Urinary bladder (tissue), 4 donors: ENCODE results near the gene RAD51AP1. TPM values are rescaled to one million over a fixed set of nuclear protein-coding genes. Genes with fewer than 3 reads are reported as not detected.
"Not testable (repeated sequence)": the region's sequence is repeated elsewhere in the genome, so short reads cannot be mapped to it uniquely, and the experiment has no call there.

ENCODE experiments used
- DNase-seq: peaks from one replicate; pipeline ENCODE4 v3.0.0-alpha.2; 2015; ENCODE audit errors: extremely low spot score
- H3K27ac ChIP-seq: one replicate; pipeline ENCODE4 v1.5.1; 2013; ENCODE audit warnings: low read depth, mild to moderate bottlenecking, moderate library complexity
- H3K36me3 ChIP-seq: one replicate; pipeline ENCODE4 v1.6.1; 2013; ENCODE audit warnings: mild to moderate bottlenecking, moderate library complexity; ENCODE audit not compliant: insufficient read depth
- H3K4me1 ChIP-seq: one replicate; pipeline ENCODE4 v1.6.1; 2013; ENCODE audit warnings: mild to moderate bottlenecking, moderate library complexity; ENCODE audit not compliant: insufficient read depth
- H3K4me3 ChIP-seq: one replicate; pipeline ENCODE4 v1.5.1; 2013; ENCODE audit warnings: low read depth, low read length
- WGBS: extraction: QIAGEN DNeasy Blood & Tissue Kit; methylation state at CpG from one replicate; pipeline ENCODE4 v1.1.7; 2013; 5-methylcytosine and 5-hydroxymethylcytosine counted together
- polyA plus RNA-seq: library from polyadenylated mRNA; stranded (reverse); fragments of 200-250 nt; gene quantifications from one replicate; pipeline ENCODE4 v1.2.3, GENCODE V29; 2013
- total RNA-seq: library from RNA; depleted of rRNA; stranded (reverse); fragments of >200 nt; gene quantifications from one replicate; pipeline ENCODE4 v1.2.3, GENCODE V29; 2014
- donor health status: healthy with polysubstance abuse.
- donor health status: healthy.

Gene RAD51AP1, protein sequence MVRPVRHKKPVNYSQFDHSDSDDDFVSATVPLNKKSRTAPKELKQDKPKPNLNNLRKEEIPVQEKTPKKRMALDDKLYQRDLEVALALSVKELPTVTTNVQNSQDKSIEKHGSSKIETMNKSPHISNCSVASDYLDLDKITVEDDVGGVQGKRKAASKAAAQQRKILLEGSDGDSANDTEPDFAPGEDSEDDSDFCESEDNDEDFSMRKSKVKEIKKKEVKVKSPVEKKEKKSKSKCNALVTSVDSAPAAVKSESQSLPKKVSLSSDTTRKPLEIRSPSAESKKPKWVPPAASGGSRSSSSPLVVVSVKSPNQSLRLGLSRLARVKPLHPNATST
- 22.8 TPM for total RNA-seq
- 2.4 TPM for polyA plus RNA-seq

GRCh38 chr12:4538207-4539160, at the start of gene RAD51AP1:
RAD51AP1 (plus strand) TSS chr12:4538890; CDS start chr12:4538940, 50 bp downstream.
- peak; percentile 94 for DNase-seq
- H3K4me3 ChIP-seq: peak within 1 kb of the TSS; percentile 57
- no peaks in the 10 kb centered on the region for H3K4me1 ChIP-seq
- H3K27ac ChIP-seq: peak within 1 kb of the TSS; percentile 84
- WGBS: under 1% methylated on average over 49 of the region's 49 CpGs
- peaks cover 4% of the 10 kb centered on the region for H3K36me3 ChIP-seq

- no peak for DNase-seq
- 94% methylated on average over 2 of the region's 2 CpGs for WGBS
- no peak overlapping the region for H3K4me3 ChIP-seq
- no peaks in the 10 kb centered on the region for H3K4me1 ChIP-seq
- peaks cover 5% of the 10 kb centered on the region for H3K36me3 ChIP-seq
- no peak overlapping the region for H3K27ac ChIP-seq
Measured at GRCh38 chr12:4489556-4489955, 49.1 kb upstream of the RAD51AP1 start.

DNA sequence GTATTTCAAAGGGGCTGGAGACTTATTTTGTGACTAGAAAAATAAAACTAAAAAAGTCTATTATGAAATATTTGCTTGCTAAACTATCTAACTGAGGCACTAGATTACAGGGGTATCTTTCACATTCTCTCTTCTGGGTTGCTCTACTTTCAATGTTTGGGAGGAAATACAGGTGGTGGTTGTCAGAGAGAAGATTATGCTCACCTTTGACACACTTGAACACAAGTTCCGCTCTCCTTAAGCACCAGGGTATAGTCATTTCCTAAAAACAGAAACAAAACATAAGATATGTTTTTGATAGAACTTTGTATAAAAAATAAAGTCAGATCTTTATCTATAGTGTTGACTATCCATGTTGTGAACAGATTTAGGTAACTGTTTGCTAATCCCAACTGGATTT, 47.7 kb upstream of the RAD51AP1 start:
- H3K4me3 ChIP-seq: no peak overlapping the region
- no peaks in the 10 kb centered on the region for H3K4me1 ChIP-seq
- no peak for DNase-seq
- peaks cover 5% of the 10 kb centered on the region for H3K36me3 ChIP-seq
- H3K27ac ChIP-seq: no peak overlapping the region
- 77% methylated on average over 1 of the region's 1 CpG for WGBS

GRCh38 chr12:4496145-4496838, 42.4 kb upstream of the RAD51AP1 start:
- 93% methylated on average over 1 of the region's 1 CpG for WGBS
- no peak overlapping the region for H3K27ac ChIP-seq
- no peak overlapping the region for H3K4me3 ChIP-seq
- peaks cover 3% of the 10 kb centered on the region for H3K36me3 ChIP-seq
- DNase-seq: no peak
- no peaks in the 10 kb centered on the region for H3K4me1 ChIP-seq

- H3K4me1 ChIP-seq: no peaks in the 10 kb centered on the region
- WGBS: 96% methylated on average over 1 of the region's 1 CpG
- H3K36me3 ChIP-seq: peaks cover 3% of the 10 kb centered on the region
- H3K27ac ChIP-seq: no peak overlapping the region
- no peak for DNase-seq
- H3K4me3 ChIP-seq: no peak overlapping the region
Measured at GRCh38 chr12:4499186-4499585, 39.5 kb upstream of the RAD51AP1 start.

- Histone ChIP-seq H3K4me1 (no peaks in the 10 kb centered on the region), H3K36me3 (no peaks in the 10 kb centered on the region), H3K4me3 (no peak overlapping the region), H3K27ac (no peak overlapping the region)
- no peak for DNase-seq
- WGBS: 98% methylated on average over 1 of the region's 1 CpG
Measured at GRCh38 chr12:4505376-4505986, 33.2 kb upstream of the RAD51AP1 start.

GRCh38 chr12:4506430-4506829, 32.3 kb upstream of the RAD51AP1 start:
- DNase-seq: no peak
- no peak overlapping the region for H3K4me3 ChIP-seq
- no peaks in the 10 kb centered on the region for H3K4me1 ChIP-seq
- WGBS: 71% methylated on average over 3 of the region's 3 CpGs
- no peak overlapping the region for H3K27ac ChIP-seq
- H3K36me3 ChIP-seq: no peaks in the 10 kb centered on the region

DNA sequence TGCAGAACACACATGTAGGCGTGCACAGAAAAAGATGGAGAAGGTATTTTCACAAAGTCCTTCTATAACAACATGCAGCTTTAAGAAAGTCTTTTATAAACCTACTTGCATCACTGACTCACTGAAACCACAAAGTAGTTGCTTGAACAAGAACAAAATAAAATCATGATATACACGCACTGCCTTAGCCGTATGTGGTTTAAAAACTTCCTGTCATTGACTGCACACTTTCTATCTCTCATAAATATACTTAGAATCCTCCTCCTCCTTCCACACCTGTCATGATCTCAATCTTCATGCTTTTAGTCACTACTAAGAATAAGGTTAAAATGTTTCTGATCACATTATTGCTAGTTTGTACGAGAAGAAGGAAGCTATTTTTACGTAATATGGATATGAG, 31.8 kb upstream of the RAD51AP1 start:
- Histone ChIP-seq H3K36me3 (no peaks in the 10 kb centered on the region), H3K4me3 (no peak overlapping the region), H3K27ac (no peak overlapping the region), H3K4me1 (no peaks in the 10 kb centered on the region)
- WGBS: 77% methylated on average over 5 of the region's 5 CpGs
- no peak for DNase-seq

DNA sequence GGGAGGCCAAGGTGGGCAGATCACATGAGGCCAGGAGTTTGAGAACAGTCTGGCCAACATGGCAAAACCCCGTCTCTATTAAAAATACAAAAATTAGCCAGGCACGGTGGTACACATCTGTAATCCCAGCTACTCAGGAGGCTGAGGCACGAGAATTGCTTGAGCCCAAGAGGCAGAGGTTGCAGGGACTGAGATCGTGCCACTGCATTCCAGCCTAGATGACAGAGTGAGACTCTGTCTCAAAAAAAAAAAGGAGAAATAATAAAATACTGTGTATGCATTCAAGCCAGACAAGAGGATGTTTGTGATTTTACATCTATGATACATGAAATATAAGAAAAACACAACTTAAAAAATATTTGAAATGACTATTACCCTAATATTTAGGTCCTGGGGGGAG, 30.2 kb upstream of the RAD51AP1 start:
- not testable (repeated sequence) for H3K4me3 ChIP-seq, H3K36me3 ChIP-seq, H3K27ac ChIP-seq, DNase-seq, H3K4me1 ChIP-seq
- 85% methylated on average over 4 of the region's 4 CpGs for WGBS

DNA sequence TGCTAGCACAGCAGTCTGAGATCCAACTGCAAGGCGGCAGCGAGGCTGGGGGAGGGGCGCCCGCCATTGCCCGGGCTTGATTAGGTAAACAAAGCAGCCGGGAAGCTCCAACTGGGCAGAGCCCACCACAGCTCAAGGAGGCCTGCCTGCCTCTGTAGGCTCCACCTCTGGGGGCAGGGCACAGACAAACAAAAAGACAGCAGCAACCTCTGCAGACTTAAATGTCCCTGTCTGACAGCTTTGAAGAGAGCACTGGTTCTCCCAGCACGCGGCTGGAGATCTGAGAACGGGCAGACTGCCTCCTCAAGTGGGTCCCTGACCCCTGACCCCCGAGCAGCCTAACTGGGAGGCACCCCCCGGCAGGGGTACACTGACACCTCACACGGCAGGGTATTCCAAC, 29.4 kb upstream of the RAD51AP1 start:
- not testable (repeated sequence) for H3K36me3 ChIP-seq, H3K4me1 ChIP-seq, H3K27ac ChIP-seq, H3K4me3 ChIP-seq, DNase-seq
- 47% methylated on average over 12 of the region's 12 CpGs for WGBS

- Histone ChIP-seq H3K36me3 (peaks cover 5% of the 10 kb centered on the region), H3K4me1 (no peaks in the 10 kb centered on the region), H3K27ac (no peak overlapping the region), H3K4me3 (no peak overlapping the region)
- DNase-seq: no peak
- WGBS: 70% methylated on average over 5 of the region's 5 CpGs
Measured at GRCh38 chr12:4518106-4518728, 20.5 kb upstream of the RAD51AP1 start.

DNA sequence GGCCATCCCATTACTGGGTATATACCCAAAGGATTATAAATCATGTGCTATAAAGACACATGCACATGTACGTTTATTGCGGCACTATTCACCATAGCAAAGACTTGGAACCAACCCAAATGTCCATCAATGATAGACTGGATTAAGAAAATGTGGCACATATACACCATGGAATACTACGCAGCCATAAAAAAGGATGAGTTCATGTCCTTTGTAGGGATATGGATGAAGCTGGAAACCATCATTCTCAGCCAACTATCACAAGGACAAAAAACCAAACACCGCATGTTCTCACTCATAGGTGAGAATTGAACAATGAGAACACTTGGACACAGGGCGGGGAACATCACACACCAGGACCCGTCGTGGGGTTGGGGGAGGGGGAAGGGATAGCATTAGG, 15.2 kb upstream of the RAD51AP1 start:
- DNase-seq, H3K36me3 ChIP-seq, H3K4me3 ChIP-seq, H3K4me1 ChIP-seq, H3K27ac ChIP-seq: not testable (repeated sequence)
- 96% methylated on average over 7 of the region's 7 CpGs for WGBS
